Effector memory CD4-positive, alpha-beta T cell (primary cell): ENCODE data around the gene PRKCE.

Source experiments
- DNase-seq, 3 donors: peaks; one replicate each; pipeline ENCODE4 v3.0.0-alpha.2; 2020
- H3K27ac ChIP-seq: 2 replicates; pipeline ENCODE4 v1.7.0; 2013; ENCODE audit warnings: mild to moderate bottlenecking, low read length, moderate library complexity; ENCODE audit not compliant: insufficient read depth, poor library complexity, severe bottlenecking
- H3K27me3 ChIP-seq: replicated peaks from 2 replicates; pipeline ENCODE4 v1.7.0; 2013; ENCODE audit warnings: mild to moderate bottlenecking, low read length; ENCODE audit not compliant: insufficient read depth, control insufficient read depth, poor library complexity, severe bottlenecking
- H3K36me3 ChIP-seq: 2 replicates; pipeline ENCODE4 v1.7.0; 2013; ENCODE audit warnings: mild to moderate bottlenecking, low read length, moderate library complexity; ENCODE audit not compliant: control insufficient read depth, insufficient read depth
- H3K4me1 ChIP-seq: 2 replicates; pipeline ENCODE4 v1.7.0; 2013; ENCODE audit warnings: low read length, mild to moderate bottlenecking; ENCODE audit not compliant: control insufficient read depth, insufficient read depth, poor library complexity, severe bottlenecking
- H3K4me3 ChIP-seq: 2 replicates; pipeline ENCODE4 v1.7.0; 2013; ENCODE audit warnings: low read length, low read depth, mild to moderate bottlenecking; ENCODE audit not compliant: insufficient read depth, poor library complexity, severe bottlenecking
- H3K9me3 ChIP-seq: 2 replicates; pipeline ENCODE4 v1.7.0; 2013; ENCODE audit warnings: mild to moderate bottlenecking, low read length, moderate library complexity; ENCODE audit not compliant: control insufficient read depth

Gene PRKCE

DNA sequence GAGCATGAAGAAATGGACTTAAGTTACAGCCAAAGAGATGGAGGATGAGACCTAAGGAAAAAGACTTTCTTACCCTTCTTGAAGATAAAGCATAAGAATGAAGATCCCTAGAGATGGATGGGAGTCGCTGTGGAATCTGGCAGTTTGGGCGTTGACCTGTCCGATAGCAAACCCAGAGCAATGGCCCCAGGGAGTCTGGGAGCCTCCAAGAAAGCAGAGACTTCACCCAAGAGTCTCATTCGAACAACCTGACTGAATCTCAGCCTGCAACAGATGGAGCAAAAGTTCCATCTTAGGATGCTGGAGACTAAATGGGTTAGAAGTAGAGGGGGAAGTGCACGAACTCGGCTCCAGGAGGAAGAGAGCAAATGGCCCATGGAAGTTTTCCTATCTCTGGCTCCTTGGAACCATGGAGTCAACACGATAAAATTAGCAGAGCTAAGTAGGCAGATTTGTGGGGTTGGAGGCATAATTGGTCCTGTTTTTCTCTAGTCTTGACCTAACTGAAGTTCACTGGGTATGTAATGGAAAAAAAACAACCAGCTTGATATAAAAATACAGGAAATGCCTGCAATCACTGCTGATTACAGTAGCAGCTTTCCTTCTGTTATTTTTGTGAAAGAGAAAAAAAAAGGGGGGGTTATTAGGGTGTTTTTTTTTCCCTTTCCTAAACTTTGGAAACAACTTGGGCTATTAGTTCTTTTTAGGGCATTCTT is 467.3 kb downstream of the PRKCE start:
- H3K4me1 ChIP-seq, result no peaks in the 10 kb centered on the region
- H3K4me3 ChIP-seq, result no peak overlapping the region
- no peaks in the 10 kb centered on the region for H3K9me3 ChIP-seq
- DNase-seq, result no peak
- no peaks in the 10 kb centered on the region for H3K36me3 ChIP-seq
- H3K27ac ChIP-seq, result no peak overlapping the region
- no peaks in the 10 kb centered on the region for H3K27me3 ChIP-seq

DNA sequence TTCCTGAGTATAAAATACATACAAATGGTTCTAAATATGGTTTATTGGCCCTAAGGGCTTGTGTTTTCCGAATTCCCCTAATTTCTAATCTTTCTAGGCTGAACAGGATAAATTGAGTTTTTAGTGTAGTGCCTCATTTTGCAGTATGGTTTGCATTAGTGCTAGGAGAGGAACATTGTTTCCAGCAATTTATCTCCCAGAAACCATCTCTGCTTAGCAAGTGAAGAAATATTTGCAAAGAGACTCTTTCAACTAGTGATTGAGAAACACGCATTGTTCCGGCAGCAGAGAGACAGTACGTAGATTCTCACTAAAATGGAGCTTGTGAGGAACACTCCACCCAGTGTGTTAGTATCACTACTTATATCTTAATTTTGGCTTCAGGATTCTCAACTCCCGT is 468.0 kb downstream of the PRKCE start:
- Histone ChIP-seq H3K4me1 (no peaks in the 10 kb centered on the region), H3K9me3 (no peaks in the 10 kb centered on the region), H3K4me3 (no peak overlapping the region), H3K27ac (no peak overlapping the region), H3K27me3 (no peaks in the 10 kb centered on the region), H3K36me3 (no peaks in the 10 kb centered on the region)
- no peak for DNase-seq

DNA sequence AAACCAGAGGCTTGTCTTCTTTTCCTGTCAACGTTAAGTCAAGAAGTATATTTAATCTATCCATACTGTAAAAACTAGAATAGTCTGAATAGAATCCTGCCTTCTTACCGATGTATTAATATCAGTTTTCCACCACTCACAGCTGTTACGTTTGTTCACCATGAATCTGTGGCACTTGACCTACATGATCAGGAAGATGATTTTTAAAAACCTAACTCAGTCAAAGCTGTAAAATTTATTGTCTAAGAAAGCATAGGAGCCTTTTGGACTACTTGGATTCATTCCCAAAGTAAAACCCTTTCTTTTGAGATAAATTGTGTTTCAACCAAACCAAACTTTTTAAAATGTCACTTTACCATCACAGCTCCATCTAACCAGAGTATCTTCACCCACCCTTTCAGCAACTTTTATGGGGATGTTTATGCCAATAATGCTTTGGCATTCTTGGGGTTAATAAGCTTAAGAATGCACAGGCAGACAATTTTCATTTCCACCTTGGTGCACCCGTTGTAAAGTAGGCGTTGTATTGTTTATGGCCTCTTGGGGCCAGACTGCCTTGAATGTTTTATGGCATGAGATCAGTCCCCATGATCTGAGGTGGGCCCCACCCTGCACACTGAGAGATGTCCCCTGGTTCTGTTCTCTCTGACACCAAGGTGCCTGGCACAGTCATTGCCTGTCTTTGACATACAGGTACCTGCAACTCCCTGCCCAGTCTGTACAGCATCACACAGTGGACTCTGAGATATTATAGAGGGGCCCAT is 469.5 kb downstream of the PRKCE start:
- no peaks in the 10 kb centered on the region for H3K9me3 ChIP-seq
- no peaks in the 10 kb centered on the region for H3K36me3 ChIP-seq
- no peak overlapping the region for H3K4me3 ChIP-seq
- no peak for DNase-seq
- no peaks in the 10 kb centered on the region for H3K4me1 ChIP-seq
- H3K27ac ChIP-seq, result no peak overlapping the region
- no peaks in the 10 kb centered on the region for H3K27me3 ChIP-seq

DNA sequence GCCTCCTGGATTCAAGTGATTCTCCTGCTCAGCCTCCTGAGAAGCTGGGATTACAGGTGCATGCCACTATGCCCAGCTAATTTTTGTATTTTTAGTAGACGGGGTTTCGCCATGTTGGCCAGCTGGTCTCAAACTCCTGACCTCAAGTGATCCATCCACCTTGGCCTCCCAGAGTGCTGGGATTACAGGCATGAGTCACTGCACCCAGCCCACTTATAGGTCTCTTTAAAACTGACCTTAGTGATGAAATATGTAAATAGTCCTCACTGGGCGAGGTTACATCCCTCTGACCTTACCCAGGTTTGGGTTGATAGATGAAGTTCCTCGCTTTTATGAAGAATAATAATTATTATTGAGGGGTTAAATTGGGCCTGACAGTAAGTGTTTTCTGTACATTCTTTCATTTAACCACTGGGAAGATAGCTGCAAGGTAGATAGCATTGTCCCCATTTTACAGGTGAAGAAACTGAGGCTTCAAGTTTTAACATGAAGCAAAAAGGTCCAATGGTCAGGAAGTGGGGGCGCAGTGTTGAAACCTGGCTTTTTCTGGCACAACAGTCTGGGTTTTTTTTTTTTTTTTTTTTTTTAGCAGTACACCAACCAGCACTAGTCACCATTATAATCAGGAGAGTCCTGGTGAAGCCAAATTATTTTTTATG is 471.0 kb downstream of the PRKCE start:
- Histone ChIP-seq H3K9me3 (no peaks in the 10 kb centered on the region), H3K27ac (no peak overlapping the region), H3K4me1 (no peaks in the 10 kb centered on the region), H3K4me3 (no peak overlapping the region), H3K27me3 (no peaks in the 10 kb centered on the region), H3K36me3 (no peaks in the 10 kb centered on the region)
- no peak for DNase-seq

- Histone ChIP-seq H3K4me1 (no peaks in the 10 kb centered on the region), H3K36me3 (no peaks in the 10 kb centered on the region), H3K27ac (no peak overlapping the region), H3K4me3 (no peak overlapping the region), H3K27me3 (no peaks in the 10 kb centered on the region), H3K9me3 (no peaks in the 10 kb centered on the region)
- no peak for DNase-seq
Observed at GRCh38 chr2:46123013-46123412, 471.5 kb downstream of the PRKCE start.

GRCh38 chr2:46125798-46126197 is 474.3 kb downstream of the PRKCE start:
- Histone ChIP-seq H3K9me3 (no peaks in the 10 kb centered on the region), H3K4me1 (no peaks in the 10 kb centered on the region), H3K27ac (no peak overlapping the region), H3K4me3 (no peak overlapping the region), H3K27me3 (no peaks in the 10 kb centered on the region), H3K36me3 (no peaks in the 10 kb centered on the region)
- DNase-seq, result no peak

- Histone ChIP-seq H3K27me3 (no peaks in the 10 kb centered on the region), H3K27ac (no peak overlapping the region), H3K9me3 (no peaks in the 10 kb centered on the region), H3K4me1 (no peaks in the 10 kb centered on the region), H3K4me3 (no peak overlapping the region), H3K36me3 (no peaks in the 10 kb centered on the region)
- DNase-seq, result no peak
Observed at GRCh38 chr2:46126571-46126970, 475.1 kb downstream of the PRKCE start.

GRCh38 chr2:46127176-46127575 is 475.7 kb downstream of the PRKCE start:
- H3K36me3 ChIP-seq, result no peaks in the 10 kb centered on the region
- H3K4me3 ChIP-seq, result no peak overlapping the region
- no peak overlapping the region for H3K27ac ChIP-seq
- H3K4me1 ChIP-seq, result no peaks in the 10 kb centered on the region
- no peaks in the 10 kb centered on the region for H3K9me3 ChIP-seq
- no peaks in the 10 kb centered on the region for H3K27me3 ChIP-seq
- no peak for DNase-seq

GRCh38 chr2:46130511-46130910 is 479.0 kb downstream of the PRKCE start:
- no peaks in the 10 kb centered on the region for H3K9me3 ChIP-seq
- no peaks in the 10 kb centered on the region for H3K4me1 ChIP-seq
- no peak for DNase-seq
- H3K27me3 ChIP-seq, result no peaks in the 10 kb centered on the region
- no peak overlapping the region for H3K27ac ChIP-seq
- H3K4me3 ChIP-seq, result no peak overlapping the region
- H3K36me3 ChIP-seq, result no peaks in the 10 kb centered on the region

DNA sequence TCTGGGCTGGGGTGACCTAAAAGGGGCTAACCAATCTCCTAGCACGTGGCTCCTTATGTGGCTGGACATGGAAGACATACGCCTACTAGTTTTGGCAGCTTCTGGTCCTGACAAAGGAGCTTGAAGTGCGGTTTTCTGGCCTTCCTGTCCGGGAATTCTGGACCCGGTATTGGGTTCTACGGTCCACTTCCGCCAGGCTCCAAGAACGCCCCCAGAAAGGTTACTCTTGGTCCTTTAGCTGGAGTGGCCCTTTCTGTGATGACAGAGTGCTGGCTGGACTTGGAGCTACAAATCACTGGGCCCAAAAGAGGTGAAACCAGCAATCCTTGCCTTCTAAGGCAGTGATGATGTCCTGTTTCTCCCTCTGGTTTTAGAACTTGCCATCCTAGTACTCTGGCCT is 481.5 kb downstream of the PRKCE start:
- DNase-seq, result no peak
- H3K27ac ChIP-seq, result no peak overlapping the region
- no peaks in the 10 kb centered on the region for H3K4me1 ChIP-seq
- H3K36me3 ChIP-seq, result no peaks in the 10 kb centered on the region
- H3K27me3 ChIP-seq, result no peaks in the 10 kb centered on the region
- H3K9me3 ChIP-seq, result no peaks in the 10 kb centered on the region
- no peak overlapping the region for H3K4me3 ChIP-seq
